ENCODE measurements around the gene CCDC152. TPM values are rescaled to one million over a fixed set of nuclear protein-coding genes. Genes with fewer than 3 reads are reported as not detected.

CCDC152 gene
- total and polyA plus RNA-seq, 4 donors = 0.65 to 1.8 (median 1.1) TPM

- Histone ChIP-seq H3K27ac (ENCODE audit: low read depth in 1 of 2, low read length in 1 of 2) (no peak overlapping the region), H3K4me3 (no peak overlapping the region), H3K36me3 (ENCODE audit: control insufficient read depth in 4 of 4, insufficient read depth in 4 of 4, low read length in 4 of 4) (no peaks in the 10 kb centered on the region), H3K9me3 (ENCODE audit: control insufficient read depth in 4 of 4, insufficient read depth in 3 of 4, low read length in 3 of 4) (peaks cover 0 to 6% (median 2%) of the 10 kb centered on the region in 4 donors), H3K4me1 (ENCODE audit: control insufficient read depth in 5 of 5, insufficient read depth in 5 of 5, low read length in 5 of 5) (no peaks in the 10 kb centered on the region), H3K9ac (ENCODE audit: insufficient read depth in 1 of 2, low read length in 2 of 2) (no peak overlapping the region), H3K27me3 (ENCODE audit: control insufficient read depth in 3 of 3, insufficient read depth in 3 of 3, low read length in 2 of 3) (no peaks in the 10 kb centered on the region)
- ATAC-seq (ENCODE audit: insufficient read depth, low FRiP score) (no peak), DNase-seq (no peak)
- TF ChIP-seq CTCF (IDR thresholded peaks at IDR 0.05; ENCODE audit: control extremely low read depth, extremely low read depth) = no peak
These were observed 34.5 kb downstream of the CCDC152 start for GRCh38 chr5:42791151-42791550.

GRCh38 chr5:42798284-42799240, 41.9 kb downstream of the CCDC152 start:
- Histone ChIP-seq H3K9me3 (ENCODE audit: control insufficient read depth in 4 of 4, insufficient read depth in 3 of 4, low read length in 3 of 4) (peaks cover 0 to 4% (median 0%) of the 10 kb centered on the region in 4 donors), H3K4me1 (ENCODE audit: control insufficient read depth in 5 of 5, insufficient read depth in 5 of 5, low read length in 5 of 5) (no peaks in the 10 kb centered on the region), H3K36me3 (ENCODE audit: control insufficient read depth in 4 of 4, insufficient read depth in 4 of 4, low read length in 4 of 4) (peaks cover 4 to 26% (median 12%) of the 10 kb centered on the region in 4 donors), H3K27ac (ENCODE audit: low read depth in 1 of 2, low read length in 1 of 2) (peak overlapping the region in 1 of 2 donors; percentile 47), H3K27me3 (ENCODE audit: control insufficient read depth in 3 of 3, insufficient read depth in 3 of 3, low read length in 2 of 3) (no peaks in the 10 kb centered on the region), H3K9ac (ENCODE audit: insufficient read depth in 1 of 2, low read length in 2 of 2) (no peak overlapping the region), H3K4me3 (no peak overlapping the region)
- ATAC-seq (ENCODE audit: insufficient read depth, low FRiP score) (no peak), DNase-seq (peak in 1 of 3 donors; percentile 12)
- TF ChIP-seq CTCF (IDR thresholded peaks at IDR 0.05; ENCODE audit: control extremely low read depth, extremely low read depth) = no peak
- WGBS, 2 donors = 95 to 98% methylated on average over 6 of the region's 6 CpGs

GRCh38 chr5:42799241-42799608, 42.6 kb downstream of the CCDC152 start:
- Histone ChIP-seq H3K36me3 (ENCODE audit: control insufficient read depth in 4 of 4, insufficient read depth in 4 of 4, low read length in 4 of 4) (peaks cover 5 to 30% (median 17%) of the 10 kb centered on the region in 4 donors), H3K9me3 (ENCODE audit: control insufficient read depth in 4 of 4, insufficient read depth in 3 of 4, low read length in 3 of 4) (peaks cover 0 to 4% (median 0%) of the 10 kb centered on the region in 4 donors), H3K9ac (ENCODE audit: insufficient read depth in 1 of 2, low read length in 2 of 2) (no peak overlapping the region), H3K27ac (ENCODE audit: low read depth in 1 of 2, low read length in 1 of 2) (no peak overlapping the region), H3K4me1 (ENCODE audit: control insufficient read depth in 5 of 5, insufficient read depth in 5 of 5, low read length in 5 of 5) (no peaks in the 10 kb centered on the region), H3K27me3 (ENCODE audit: control insufficient read depth in 3 of 3, insufficient read depth in 3 of 3, low read length in 2 of 3) (no peaks in the 10 kb centered on the region), H3K4me3 (no peak overlapping the region)
- no peak for TF ChIP-seq CTCF (IDR thresholded peaks at IDR 0.05; ENCODE audit: control extremely low read depth, extremely low read depth)
- DNase-seq = peak in 1 of 3 donors; percentile 3
- ATAC-seq (ENCODE audit: insufficient read depth, low FRiP score) = no peak
